Naive thymus-derived CD8-positive, alpha-beta T cell (primary cell): Measurements from ENCODE around the gene AFAP1. TPM values are rescaled to one million over a fixed set of nuclear protein-coding genes. Genes with fewer than 3 reads are reported as not detected.
A peak's percentile ranks its signal among the peaks of the same experiment; 100 is the strongest.

Experiments used
- ATAC-seq, 2 donors: fragments of 150-1000 bp; cut with Tn5 transposase in 1 of 2; sonication (Bioruptor Pico), chemical (Tn5 transposase) in 1 of 2; 1 replicate in 1 of 2; 2 replicates in 1 of 2; pipeline ENCODE4 v1.10.0; 2021; ENCODE audit warnings: mild to moderate bottlenecking in 2 of 2, moderate library complexity in 2 of 2
- POLR2A ChIA-PET: fragments of 350-600 bp; sonication (Branson Sonifier 250); formaldehyde crosslinking; loops from one replicate; lab custom pipeline; 2021; ENCODE audit warnings: antibody characterized with exemption; lab: Charles Lee
- DNase-seq, 10 donors: peaks; one replicate each; pipeline versions ENCODE4 v3.0.0 to v3.0.0-alpha.2; 2020 to 2022
- H3K27ac Mint-ChIP-seq, 10 donors: one replicate each; pipeline ENCODE4 v1.8.0; 2020 to 2022; ENCODE audit warnings: mild to moderate bottlenecking in 10 of 10, mixed read lengths in 10 of 10, moderate library complexity in 4 of 10, inconsistent platforms in 1 of 10
- H3K27me3 Mint-ChIP-seq, 5 donors: one replicate each; pipeline ENCODE4 v1.8.0; 2021 to 2022; ENCODE audit warnings: mixed read lengths in 5 of 5
- H3K36me3 Mint-ChIP-seq, 3 donors: one replicate each; pipeline ENCODE4 v1.8.0; 2020 to 2022; ENCODE audit warnings: mixed read lengths in 3 of 3, mild to moderate bottlenecking in 2 of 3, inconsistent platforms in 1 of 3
- H3K4me1 Mint-ChIP-seq, 4 donors: one replicate each; pipeline ENCODE4 v1.8.0; 2021 to 2022; ENCODE audit warnings: mixed read lengths in 4 of 4
- H3K4me3 Mint-ChIP-seq, 10 donors: one replicate each; pipeline ENCODE4 v1.8.0; 2020 to 2022; ENCODE audit warnings: mild to moderate bottlenecking in 10 of 10, mixed read lengths in 10 of 10, moderate library complexity in 6 of 10, inconsistent platforms in 1 of 10
- H3K9me3 Mint-ChIP-seq, 9 donors: one replicate each; pipeline ENCODE4 v1.8.0; 2020 to 2022; ENCODE audit warnings: mixed read lengths in 9 of 9, mild to moderate bottlenecking in 3 of 9, inconsistent platforms in 1 of 9, moderate library complexity in 1 of 9
- polyA plus RNA-seq, 3 donors: library from polyadenylated mRNA; unstranded; fragments of 300-500 nt; fragmentation: Illumina TruSeq; gene quantifications; one replicate each; pipeline ENCODE4 v1.2.3, GENCODE V29; 2021
- total RNA-seq, 8 experiments: library from RNA in 2 of 8; stranded (reverse) in 2 of 8; gene quantifications; one replicate each; pipeline ENCODE4 v1.2.3 and lab custom pipeline; 2021 to 2026

Gene AFAP1
- total and polyA plus RNA-seq, 5 experiments from 2014 or later: 0.90 to 7.6 (median 3.3) TPM

- ATAC-seq (no peak), DNase-seq (no peak)
- Mint-ChIP-seq H3K4me3 (no peak overlapping the region), H3K27ac (no peak overlapping the region), H3K4me1 (no peaks in the 10 kb centered on the region), H3K9me3 (no peaks in the 10 kb centered on the region), H3K36me3 (no peaks in the 10 kb centered on the region), H3K27me3 (no peaks in the 10 kb centered on the region)
- POLR2A ChIA-PET: no interaction called here
Measured at GRCh38 chr4:7731437-7731836, 208.2 kb downstream of the AFAP1 start.

- ATAC-seq: no peak
- Mint-ChIP-seq H3K4me3 (no peak overlapping the region), H3K4me1 (peaks cover 0 to 4% (median under 1%) of the 10 kb centered on the region in 4 donors), H3K27ac (no peak overlapping the region), H3K36me3 (no peaks in the 10 kb centered on the region), H3K9me3 (peaks cover 0 to 16% (median 0%) of the 10 kb centered on the region in 9 donors), H3K27me3 (peaks cover 0 to 2% (median 0%) of the 10 kb centered on the region in 5 donors)
- no peak for DNase-seq
- POLR2A ChIA-PET: no interaction called here
Measured at GRCh38 chr4:7727749-7728148, 211.9 kb downstream of the AFAP1 start.

GRCh38 chr4:7726665-7727413, 212.8 kb downstream of the AFAP1 start:
- H3K9me3 Mint-ChIP-seq: peaks cover 0 to 16% (median 0%) of the 10 kb centered on the region in 9 donors
- DNase-seq: no peak
- POLR2A ChIA-PET: no interaction called here
- peaks cover 0 to 9% (median 0%) of the 10 kb centered on the region in 5 donors for H3K27me3 Mint-ChIP-seq
- ATAC-seq: no peak
- H3K27ac Mint-ChIP-seq: no peak overlapping the region
- H3K4me1 Mint-ChIP-seq: peaks cover 0 to 6% (median 5%) of the 10 kb centered on the region in 4 donors
- no peaks in the 10 kb centered on the region for H3K36me3 Mint-ChIP-seq
- H3K4me3 Mint-ChIP-seq: no peak overlapping the region

- Mint-ChIP-seq H3K27ac (no peak overlapping the region), H3K36me3 (no peaks in the 10 kb centered on the region), H3K9me3 (peaks cover 0 to 16% (median 0%) of the 10 kb centered on the region in 9 donors), H3K4me1 (peaks cover 0 to 6% (median 5%) of the 10 kb centered on the region in 4 donors), H3K4me3 (no peak overlapping the region), H3K27me3 (peaks cover 0 to 9% (median 0%) of the 10 kb centered on the region in 5 donors)
- ATAC-seq (no peak), DNase-seq (no peak)
- POLR2A ChIA-PET: no interaction called here
Measured at GRCh38 chr4:7725951-7726350, 213.7 kb downstream of the AFAP1 start.

- ATAC-seq (no peak), DNase-seq (no peak)
- Mint-ChIP-seq H3K4me3 (no peak overlapping the region), H3K36me3 (no peaks in the 10 kb centered on the region), H3K27me3 (peaks cover 1 to 18% (median 8%) of the 10 kb centered on the region in 5 donors), H3K27ac (peak overlapping the region in 1 of 10 donors; percentile 76), H3K4me1 (peaks cover 0 to 9% (median 6%) of the 10 kb centered on the region in 4 donors), H3K9me3 (peaks cover 0 to 16% (median 0%) of the 10 kb centered on the region in 9 donors)
- POLR2A ChIA-PET: no interaction called here
Measured at GRCh38 chr4:7723625-7724024, 216.0 kb downstream of the AFAP1 start.

- peaks cover 0 to 16% (median 0%) of the 10 kb centered on the region in 9 donors for H3K9me3 Mint-ChIP-seq
- no peak for DNase-seq
- peaks cover 1 to 26% (median 8%) of the 10 kb centered on the region in 5 donors for H3K27me3 Mint-ChIP-seq
- no peak for ATAC-seq
- H3K36me3 Mint-ChIP-seq: no peaks in the 10 kb centered on the region
- H3K27ac Mint-ChIP-seq: peak overlapping the region in 2 of 10 donors; percentile 9 to 44
- POLR2A ChIA-PET: no interaction called here
- H3K4me3 Mint-ChIP-seq: no peak overlapping the region
- peaks cover 0 to 9% (median 6%) of the 10 kb centered on the region in 4 donors for H3K4me1 Mint-ChIP-seq
Measured at GRCh38 chr4:7722766-7723387, 216.8 kb downstream of the AFAP1 start.

- no peak overlapping the region for H3K4me3 Mint-ChIP-seq
- no peaks in the 10 kb centered on the region for H3K36me3 Mint-ChIP-seq
- peaks cover 1 to 34% (median 12%) of the 10 kb centered on the region in 5 donors for H3K27me3 Mint-ChIP-seq
- peak overlapping the region in 1 of 10 donors; percentile 9 for H3K27ac Mint-ChIP-seq
- DNase-seq: no peak
- peaks cover 0 to 9% (median 6%) of the 10 kb centered on the region in 4 donors for H3K4me1 Mint-ChIP-seq
- ATAC-seq: no peak
- peaks cover 0 to 16% (median 0%) of the 10 kb centered on the region in 9 donors for H3K9me3 Mint-ChIP-seq
- POLR2A ChIA-PET: no interaction called here
Measured at GRCh38 chr4:7721984-7722551, 217.6 kb downstream of the AFAP1 start.

GRCh38 chr4:7719354-7720174, 220.1 kb downstream of the AFAP1 start:
- H3K27me3 Mint-ChIP-seq: peaks cover 1 to 40% (median 17%) of the 10 kb centered on the region in 5 donors
- no peak overlapping the region for H3K27ac Mint-ChIP-seq
- H3K4me3 Mint-ChIP-seq: peak overlapping the region in 1 of 10 donors; percentile 48
- no peaks in the 10 kb centered on the region for H3K36me3 Mint-ChIP-seq
- POLR2A ChIA-PET: interaction anchor here (0.6 kb wide), 1 partner anchor 52 kb away, joined by 3 read pairs; no protein-coding TSS in a partner anchor
- ATAC-seq: peak; percentile 59 to 77
- peaks cover 0 to 17% (median 0%) of the 10 kb centered on the region in 9 donors for H3K9me3 Mint-ChIP-seq
- peaks cover 0 to 9% (median 6%) of the 10 kb centered on the region in 4 donors for H3K4me1 Mint-ChIP-seq
- peak in 9 of 10 donors; percentile 7 to 54 (median 44) for DNase-seq

GRCh38 chr4:7717946-7718490, 221.6 kb downstream of the AFAP1 start:
- no peaks in the 10 kb centered on the region for H3K36me3 Mint-ChIP-seq
- peaks cover 0 to 9% (median 0%) of the 10 kb centered on the region in 9 donors for H3K9me3 Mint-ChIP-seq
- peak overlapping the region in 1 of 10 donors; percentile 48 for H3K4me3 Mint-ChIP-seq
- POLR2A ChIA-PET: no interaction called here
- H3K27ac Mint-ChIP-seq: peak overlapping the region in 1 of 10 donors; percentile 75
- peaks cover 1 to 40% (median 17%) of the 10 kb centered on the region in 5 donors for H3K27me3 Mint-ChIP-seq
- peaks cover 0 to 9% (median 4%) of the 10 kb centered on the region in 4 donors for H3K4me1 Mint-ChIP-seq
- ATAC-seq (no peak), DNase-seq (no peak)

- H3K9me3 Mint-ChIP-seq: peaks cover 0 to 9% (median 0%) of the 10 kb centered on the region in 9 donors
- H3K36me3 Mint-ChIP-seq: no peaks in the 10 kb centered on the region
- DNase-seq (no peak), ATAC-seq (no peak)
- POLR2A ChIA-PET: no interaction called here
- H3K27ac Mint-ChIP-seq: no peak overlapping the region
- H3K4me3 Mint-ChIP-seq: no peak overlapping the region
- peaks cover 1 to 32% (median 17%) of the 10 kb centered on the region in 5 donors for H3K27me3 Mint-ChIP-seq
- H3K4me1 Mint-ChIP-seq: peaks cover 0 to 4% (median under 1%) of the 10 kb centered on the region in 4 donors
Measured at GRCh38 chr4:7717161-7717560, 222.5 kb downstream of the AFAP1 start.

- Mint-ChIP-seq H3K27me3 (peaks cover 1 to 31% (median 17%) of the 10 kb centered on the region in 5 donors), H3K9me3 (peaks cover 0 to 9% (median 0%) of the 10 kb centered on the region in 9 donors), H3K4me1 (peaks cover 0 to 4% (median under 1%) of the 10 kb centered on the region in 4 donors), H3K36me3 (no peaks in the 10 kb centered on the region), H3K27ac (no peak overlapping the region), H3K4me3 (no peak overlapping the region)
- DNase-seq (no peak), ATAC-seq (no peak)
- POLR2A ChIA-PET: no interaction called here
Measured at GRCh38 chr4:7716010-7716721, 223.5 kb downstream of the AFAP1 start.
